Transverse colon (tissue), 4 donors: ENCODE results near the gene LAMB4.

Experiments used
- CTCF ChIP-seq, 5 experiments: fragments of 200-600 bp in 3 of 5; fragments of 450-650 bp in 2 of 5; sonication (generic) in 3 of 5; IDR thresholded peaks; 1 replicate in 2 of 5; 2 replicates in 3 of 5; pipeline ENCODE4 v1.5.1; 2016 to 2017; ENCODE audit warnings: antibody characterized with exemption in 5 of 5, inconsistent platforms in 3 of 5, mild to moderate bottlenecking in 2 of 5, moderate library complexity in 1 of 5
- EP300 ChIP-seq: sonication (generic); formaldehyde crosslinking; IDR thresholded peaks from one replicate; pipeline ENCODE4 v1.6.1; 2017; ENCODE audit warnings: antibody characterized with exemption, low read depth
- POLR2A ChIP-seq: fragments of 450-650 bp; IDR thresholded peaks from one replicate; pipeline ENCODE4 v1.6.1; 2016; ENCODE audit warnings: antibody characterized with exemption, mild to moderate bottlenecking, moderate library complexity
- POLR2AphosphoS5 ChIP-seq, 3 donors: sonication (generic); formaldehyde crosslinking; IDR thresholded peaks; one replicate each; pipeline ENCODE4 v1.6.1; 2016; ENCODE audit warnings: antibody characterized with exemption in 3 of 3

GRCh38 chr7:108007261-108007660 lies 122.9 kb downstream of the LAMB4 start:
- no peak for TF ChIP-seq POLR2AphosphoS5 (IDR thresholded peaks at IDR 0.05)
- no peak for TF ChIP-seq CTCF (IDR thresholded peaks at IDR 0.05)
- TF ChIP-seq POLR2A, result no peak
- TF ChIP-seq EP300, result no peak
